ENCODE measurements around the gene RHOB. TPM values are rescaled to one million over a fixed set of nuclear protein-coding genes. Genes with fewer than 3 reads are reported as not detected.

The RHOB gene
- polyA plus RNA-seq, 3 donors: 70.6 to 93.3 (median 81.6) TPM

GRCh38 chr2:20471902-20472559, 25.2 kb downstream of the RHOB start:
- no peak for DNase-seq (ENCODE audit: low read depth in 3 of 3, low spot score in 2 of 3)

GRCh38 chr2:20472569-20472968, 25.7 kb downstream of the RHOB start:
- DNase-seq (ENCODE audit: low read depth in 3 of 3, low spot score in 2 of 3): no peak

- DNase-seq (ENCODE audit: low read depth in 3 of 3, low spot score in 2 of 3): no peak
Measured at GRCh38 chr2:20473128-20473527, 26.3 kb downstream of the RHOB start.

- DNase-seq (ENCODE audit: low read depth in 3 of 3, low spot score in 2 of 3): no peak
Measured at GRCh38 chr2:20474757-20475566, 28.1 kb downstream of the RHOB start.

- DNase-seq (ENCODE audit: low read depth in 3 of 3, low spot score in 2 of 3): no peak
Measured at GRCh38 chr2:20475567-20475952, 28.7 kb downstream of the RHOB start.

GRCh38 chr2:20476481-20476880, 29.6 kb downstream of the RHOB start:
- no peak for DNase-seq (ENCODE audit: low read depth in 3 of 3, low spot score in 2 of 3)

GRCh38 chr2:20476950-20477349, 30.1 kb downstream of the RHOB start:
- DNase-seq (ENCODE audit: low read depth in 3 of 3, low spot score in 2 of 3): no peak

- DNase-seq (ENCODE audit: low read depth in 3 of 3, low spot score in 2 of 3): no peak
Measured at GRCh38 chr2:20478961-20479360, 32.1 kb downstream of the RHOB start.

- DNase-seq (ENCODE audit: low read depth in 3 of 3, low spot score in 2 of 3): no peak
Measured at GRCh38 chr2:20479835-20480234, 33.0 kb downstream of the RHOB start.

GRCh38 chr2:20480913-20481312, 34.0 kb downstream of the RHOB start:
- DNase-seq (ENCODE audit: low read depth in 3 of 3, low spot score in 2 of 3): no peak

GRCh38 chr2:20481798-20482405, 35.0 kb downstream of the RHOB start:
- no peak for DNase-seq (ENCODE audit: low read depth in 3 of 3, low spot score in 2 of 3)

- DNase-seq (ENCODE audit: low read depth in 3 of 3, low spot score in 2 of 3): no peak
Measured at GRCh38 chr2:20482725-20483124, 35.9 kb downstream of the RHOB start.

GRCh38 chr2:20483194-20483895, 36.5 kb downstream of the RHOB start:
- no peak for DNase-seq (ENCODE audit: low read depth in 3 of 3, low spot score in 2 of 3)

GRCh38 chr2:20484034-20484617, 37.3 kb downstream of the RHOB start:
- no peak for DNase-seq (ENCODE audit: low read depth in 3 of 3, low spot score in 2 of 3)

- DNase-seq (ENCODE audit: low read depth in 3 of 3, low spot score in 2 of 3): no peak
Measured at GRCh38 chr2:20484810-20485611, 38.1 kb downstream of the RHOB start.

GRCh38 chr2:20485612-20486388, 38.9 kb downstream of the RHOB start:
- DNase-seq (ENCODE audit: low read depth in 3 of 3, low spot score in 2 of 3): no peak

GRCh38 chr2:20486571-20486970, 39.7 kb downstream of the RHOB start:
- no peak for DNase-seq (ENCODE audit: low read depth in 3 of 3, low spot score in 2 of 3)

- DNase-seq (ENCODE audit: low read depth in 3 of 3, low spot score in 2 of 3): no peak
Measured at GRCh38 chr2:20487030-20487391, 40.1 kb downstream of the RHOB start.

- no peak for DNase-seq (ENCODE audit: low read depth in 3 of 3, low spot score in 2 of 3)
Measured at GRCh38 chr2:20487392-20488174, 40.7 kb downstream of the RHOB start.

Data from right renal cortex interstitium (tissue), 3 donors.